PC-3 (cell line): ENCODE results near the gene ATG7. TPM values are rescaled to one million over a fixed set of nuclear protein-coding genes. Genes with fewer than 3 reads are reported as not detected.
"Not testable (repeated sequence)": the region's sequence is repeated elsewhere in the genome, so short reads cannot be mapped to it uniquely, and the experiment has no call there.

Experiments used
- ATAC-seq: fragments of 200-7000 bp; cut with Tn5 transposase; 2 replicates; pipeline ENCODE4 v1.9.1; 2020; ENCODE audit warnings: mild to moderate bottlenecking, moderate library complexity
- BruUV-seq: library from RNA; stranded (reverse); fragments of 400-500 nt; replicated peaks from 2 replicates; lab custom pipeline; 2021; lab: Mats Ljungman, UMichigan
- CTCF ChIA-PET: fragments of 300-600 bp; sonication (Branson Sonifier 250); formaldehyde crosslinking; loops from one replicate; lab custom pipeline; 2022; ENCODE audit warnings: antibody characterized with exemption; lab: Charles Lee
- POLR2A ChIA-PET: fragments of 300-600 bp; sonication (Branson Sonifier 250); formaldehyde crosslinking; loops from one replicate; lab custom pipeline; 2022; ENCODE audit warnings: antibody characterized with exemption; ENCODE audit not compliant: unreplicated experiment; lab: Charles Lee
- DNase-seq: peaks from one replicate; pipeline ENCODE4 v3.0.0-alpha.2; 2015
- H2AFZ ChIP-seq: fragments of 300-600 bp; sonication (generic); 2 replicates; pipeline ENCODE4 v1.6.0; 2016; ENCODE audit warnings: antibody characterized with exemption, low read length
- H3F3A ChIP-seq: fragments of 300-600 bp; sonication (generic); one replicate; pipeline ENCODE4 v1.6.0; 2017; ENCODE audit warnings: antibody characterized with exemption, low read length, control low read depth, mild to moderate bottlenecking; ENCODE audit not compliant: unreplicated experiment
- H3K27ac ChIP-seq: fragments of 300-600 bp; sonication (generic); 2 replicates; pipeline ENCODE4 v1.5.1; 2016; ENCODE audit warnings: mild to moderate bottlenecking, low read length
- H3K27me3 ChIP-seq: fragments of 300-600 bp; sonication (generic); 2 replicates; pipeline ENCODE4 v1.6.1; 2016; ENCODE audit warnings: low read length, mixed read lengths
- H3K36me3 ChIP-seq: fragments of 300-600 bp; sonication (generic); 2 replicates; pipeline ENCODE4 v1.6.1; 2016; ENCODE audit warnings: low read depth, mixed run types, low read length, mixed read lengths
- H3K4me1 ChIP-seq: fragments of 300-600 bp; sonication (generic); 2 replicates; pipeline ENCODE4 v1.5.1; 2016; ENCODE audit warnings: low read length; ENCODE audit not compliant: insufficient read depth
- H3K4me2 ChIP-seq: fragments of 300-600 bp; sonication (generic); 2 replicates; pipeline ENCODE4 v1.6.0; 2016; ENCODE audit warnings: low read length
- H3K4me3 ChIP-seq: fragments of 300-600 bp; sonication (generic); 2 replicates; pipeline ENCODE4 v1.5.1; 2016; ENCODE audit warnings: mild to moderate bottlenecking, low read length, mixed read lengths
- H3K79me2 ChIP-seq: fragments of 300-600 bp; sonication (generic); 2 replicates; pipeline ENCODE4 v1.6.1; 2017; ENCODE audit warnings: low read length, mixed read lengths
- H3K9ac ChIP-seq: fragments of 300-600 bp; sonication (generic); 2 replicates; pipeline ENCODE4 v1.6.0; 2016; ENCODE audit warnings: mild to moderate bottlenecking, low read length
- H3K9me2 ChIP-seq: fragments of 300-600 bp; sonication (generic); replicated peaks from 2 replicates; pipeline ENCODE4 v1.6.1; 2016; ENCODE audit warnings: mixed run types, low read length, mixed read lengths
- H3K9me3 ChIP-seq: fragments of 300-600 bp; sonication (generic); 2 replicates; pipeline ENCODE4 v1.6.1; 2016; ENCODE audit warnings: low read length, mixed read lengths
- H4K20me1 ChIP-seq: fragments of 300-600 bp; sonication (generic); 2 replicates; pipeline ENCODE4 v1.6.1; 2016; ENCODE audit warnings: low read length, mixed read lengths
- CTCF ChIP-seq: fragments of 300-600 bp; sonication (generic); conservative IDR thresholded peaks from 2 replicates; pipeline ENCODE4 v1.5.1; 2017; ENCODE audit warnings: antibody characterized with exemption, low read depth, mild to moderate bottlenecking, low read length
- EZH2 ChIP-seq: fragments of 300-600 bp; sonication (generic); IDR thresholded peaks from one replicate; pipeline ENCODE4 v1.6.1; 2017; ENCODE audit warnings: antibody characterized with exemption, mild to moderate bottlenecking, low read length; ENCODE audit not compliant: unreplicated experiment
- EZH2phosphoT487 ChIP-seq: fragments of 300-600 bp; sonication (generic); IDR thresholded peaks from 2 replicates; pipeline ENCODE4 v1.6.1; 2018; ENCODE audit warnings: mild to moderate bottlenecking, antibody characterized with exemption, low read length, borderline replicate concordance
- intact Hi-C: fragments of 100-400 bp; cut with micrococcal nuclease; formaldehyde crosslinking; loops from 2 replicates; pipeline ENCODE4 v1.9.0; 2023
- total RNA-seq: library from RNA; depleted of rRNA; stranded (reverse); fragments of >200 nt; gene quantifications from 2 replicates; pipeline ENCODE4 v1.2.3, GENCODE V29; 2014

Gene ATG7
- total RNA-seq, 1 experiment from 2014 or later = 36.5 TPM

GRCh38 chr3:11405323-11405722 is 133.1 kb downstream of the ATG7 start:
- no peaks in the 10 kb centered on the region for H3K4me1 ChIP-seq
- no peaks in the 10 kb centered on the region for H3K79me2 ChIP-seq
- peaks cover 4% of the 10 kb centered on the region; the same call in 1 of the 2 replicates for H3K9me3 ChIP-seq
- H3K27me3 ChIP-seq = no peaks in the 10 kb centered on the region
- BruUV-seq = no TSS peak
- no peak overlapping the region for H3K4me2 ChIP-seq
- intact Hi-C loops = no loop called here
- H3K9ac ChIP-seq = no peak overlapping the region
- no peak overlapping the region for H2AFZ ChIP-seq
- CTCF ChIA-PET = no interaction called here
- no peaks in the 10 kb centered on the region for H3F3A ChIP-seq
- POLR2A ChIA-PET = no interaction called here
- no peak for DNase-seq
- H3K36me3 ChIP-seq = peaks cover 44% of the 10 kb centered on the region
- H3K4me3 ChIP-seq = no peak overlapping the region
- H3K27ac ChIP-seq = no peak overlapping the region
- TF ChIP-seq EZH2 (no peak), EZH2phosphoT487 (no peak), CTCF (no peak)
- no peaks in the 10 kb centered on the region for H4K20me1 ChIP-seq
- no peak for ATAC-seq
- no peaks in the 10 kb centered on the region for H3K9me2 ChIP-seq

DNA sequence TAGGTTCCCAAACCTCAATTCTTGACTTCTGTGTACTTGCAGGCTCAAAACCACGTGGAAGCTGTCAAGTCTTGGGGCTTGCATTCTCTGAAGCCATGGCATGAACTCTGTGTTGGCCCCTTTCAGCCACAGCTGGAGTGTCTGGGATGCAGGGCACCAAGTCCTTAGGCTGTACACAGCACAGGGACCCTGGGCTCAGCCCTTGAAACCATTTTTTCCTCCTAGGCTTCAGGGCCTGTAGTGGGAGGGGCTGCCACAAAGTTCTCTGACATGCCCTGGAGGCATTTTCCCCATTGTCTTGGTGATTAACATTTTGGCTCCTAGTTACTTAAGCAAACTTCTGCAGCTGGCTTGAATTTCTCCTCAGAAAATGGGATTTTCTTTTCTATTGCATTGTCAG is 135.4 kb downstream of the ATG7 start:
- no peak for DNase-seq
- no peak overlapping the region for H3K4me2 ChIP-seq
- intact Hi-C loops = no loop called here
- H3K9me3 ChIP-seq = peaks cover 4% of the 10 kb centered on the region; the same call in 1 of the 2 replicates
- no peaks in the 10 kb centered on the region for H3K27me3 ChIP-seq
- no peak overlapping the region for H3K4me3 ChIP-seq
- POLR2A ChIA-PET = no interaction called here
- H3K36me3 ChIP-seq = peaks cover 44% of the 10 kb centered on the region
- ATAC-seq = no peak
- H2AFZ ChIP-seq = no peak overlapping the region
- CTCF ChIA-PET = no interaction called here
- no peaks in the 10 kb centered on the region for H3K9me2 ChIP-seq
- no peaks in the 10 kb centered on the region for H4K20me1 ChIP-seq
- H3K4me1 ChIP-seq = no peaks in the 10 kb centered on the region
- H3K9ac ChIP-seq = no peak overlapping the region
- H3K79me2 ChIP-seq = no peaks in the 10 kb centered on the region
- H3F3A ChIP-seq = no peaks in the 10 kb centered on the region
- no TSS peak for BruUV-seq
- no peak for TF ChIP-seq EZH2phosphoT487
- TF ChIP-seq EZH2 = no peak
- no peak for TF ChIP-seq CTCF
- H3K27ac ChIP-seq = no peak overlapping the region

- H3K27me3 ChIP-seq, H3K27ac ChIP-seq, H2AFZ ChIP-seq, CTCF ChIA-PET, intact Hi-C loops, DNase-seq, H3K79me2 ChIP-seq, BruUV-seq, H3K4me2 ChIP-seq, H3K9me3 ChIP-seq, H3K9me2 ChIP-seq, H3K4me1 ChIP-seq, H3F3A ChIP-seq, ATAC-seq, H3K4me3 ChIP-seq, H4K20me1 ChIP-seq, H3K9ac ChIP-seq: not testable (repeated sequence)
- POLR2A ChIA-PET = interaction anchor here (0.7 kb wide), 1 partner anchor 26 kb away, joined by 3 read pairs; no protein-coding TSS in a partner anchor
- peaks cover 44% of the 10 kb centered on the region for H3K36me3 ChIP-seq
These were observed 136.2 kb downstream of the ATG7 start for GRCh38 chr3:11408324-11408859.
